Activated CD8-positive, alpha-beta memory T cell treated with anti-CD3 and anti-CD28 coated beads for 36 hours (primary cell): ENCODE results near the gene ANGPTL1. TPM values are rescaled to one million over a fixed set of nuclear protein-coding genes. Genes with fewer than 3 reads are reported as not detected.

Experiments used
- total RNA-seq, 2 experiments: library from RNA; stranded (reverse); gene quantifications; one replicate each; pipeline ENCODE4 v1.2.3, GENCODE V29; 2021

Gene ANGPTL1
- total RNA-seq, 2 experiments from 2014 or later, result not detected

Other genes with a start within 250 kb of the ANGPTL1 start
- gene RALGPS2, start 145.8 kb downstream of the ANGPTL1 start, total RNA-seq, result 1 to 10 TPM; 1.3 to 1.9 TPM
- 10 to 100 TPM; 41.7 to 43.3 TPM for gene FAM20B, start 154.8 kb upstream of the ANGPTL1 start, total RNA-seq
- 10 to 100 TPM; 50.3 to 50.9 TPM for gene TOR3A, start 211.0 kb upstream of the ANGPTL1 start, total RNA-seq